GM18505 (cell line): ENCODE data around the gene DNAJB13.
"Not testable (repeated sequence)": the region's sequence is repeated elsewhere in the genome, so short reads cannot be mapped to it uniquely, and the experiment has no call there.

Source experiments
- ATAC-seq: cut with Tn5 transposase; IDR thresholded peaks from one replicate; pipeline ENCODE4 v1.9.1; 2021; ENCODE audit not compliant: unreplicated experiment
- POLR2A ChIP-seq: IDR thresholded peaks from 4 replicates; pipeline ENCODE4 v1.6.1; 2011; ENCODE audit warnings: borderline replicate concordance; ENCODE audit not compliant: insufficient read depth, insufficient read length; ENCODE audit errors: extremely low read depth

Gene DNAJB13

GRCh38 chr11:73976451-73977151 is 25.8 kb downstream of the DNAJB13 start:
- no peak for ATAC-seq
- peak; percentile 11 for TF ChIP-seq POLR2A

- no peak for TF ChIP-seq POLR2A
Measured at GRCh38 chr11:73977856-73978519, 27.2 kb downstream of the DNAJB13 start.

GRCh38 chr11:73978576-73979086 is 27.8 kb downstream of the DNAJB13 start:
- no peak for TF ChIP-seq POLR2A
- ATAC-seq, result no peak

More at GRCh38 chr11:73977856-73978519, 27.2 kb downstream of the DNAJB13 start:
- ATAC-seq, result no peak

GRCh38 chr11:73980001-73980961 is 29.5 kb downstream of the DNAJB13 start:
- TF ChIP-seq POLR2A, result peak; percentile 60
- ATAC-seq, result peak; percentile 48

GRCh38 chr11:73981051-73981805 is 30.4 kb downstream of the DNAJB13 start:
- peak; percentile 44 for TF ChIP-seq POLR2A
- no peak for ATAC-seq

- TF ChIP-seq POLR2A, result peak; percentile 97
Measured at GRCh38 chr11:73982595-73982989, 31.8 kb downstream of the DNAJB13 start, which contains the start of gene UCP2. Gene UCP2, minus strand, starts transcription at chr11:73982843. Its CDS starts 4,465 bp downstream, at chr11:73978378.

GRCh38 chr11:73982990-73983740 is 32.3 kb downstream of the DNAJB13 start:
- peak; percentile 65 for ATAC-seq
- TF ChIP-seq POLR2A, result peak; percentile 88

More at GRCh38 chr11:73982595-73982989, 31.8 kb downstream of the DNAJB13 start, which contains the start of gene UCP2:
- peak; percentile 45 for ATAC-seq

- no peak for TF ChIP-seq POLR2A
- ATAC-seq, result no peak
Measured at GRCh38 chr11:73983741-73984538, 33.1 kb downstream of the DNAJB13 start.

GRCh38 chr11:73985661-73986060 is 34.8 kb downstream of the DNAJB13 start:
- ATAC-seq, result not testable (repeated sequence)

GRCh38 chr11:73988227-73988626 is 37.4 kb downstream of the DNAJB13 start:
- TF ChIP-seq POLR2A, result no peak

GRCh38 chr11:73989156-73989555 is 38.3 kb downstream of the DNAJB13 start:
- no peak for ATAC-seq
- TF ChIP-seq POLR2A, result no peak

More at GRCh38 chr11:73988227-73988626, 37.4 kb downstream of the DNAJB13 start:
- no peak for ATAC-seq
